HEK293 (cell line): ENCODE data around the gene SPC24.

ENCODE experiments used
- BCL11B ChIP-seq: fragments of 450-650 bp; formaldehyde crosslinking; IDR thresholded peaks from 2 replicates; pipeline ENCODE4 v1.5.1; 2016; ENCODE audit warnings: low read depth, missing biosample characterization, missing genetic modification characterization
- GLI2 ChIP-seq: fragments of 450-650 bp; formaldehyde crosslinking; IDR thresholded peaks from 2 replicates; pipeline ENCODE4; 2017; ENCODE audit warnings: missing biosample characterization, missing genetic modification characterization, low read depth, borderline replicate concordance
- HOXA7 ChIP-seq: sonication (generic); formaldehyde crosslinking; IDR thresholded peaks from 2 replicates; pipeline ENCODE4 v1.8.1; 2022; ENCODE audit warnings: missing genetic modification reagents, borderline replicate concordance
- KLF8 ChIP-seq: fragments of 450-650 bp; formaldehyde crosslinking; IDR thresholded peaks from 2 replicates; pipeline ENCODE4 v1.5.1; 2016; ENCODE audit warnings: missing biosample characterization, missing genetic modification characterization
- PBX3 ChIP-seq: sonication (generic); formaldehyde crosslinking; IDR thresholded peaks from 2 replicates; pipeline ENCODE4 v1.8.1; 2022; ENCODE audit warnings: mild to moderate bottlenecking, moderate library complexity, missing genetic modification reagents
- REST ChIP-seq: fragments of 450-650 bp; formaldehyde crosslinking; IDR thresholded peaks from 2 replicates; pipeline ENCODE4 v1.5.1; 2016; ENCODE audit warnings: missing biosample characterization, missing genetic modification characterization
- TRIM28 ChIP-seq: IDR thresholded peaks from 2 replicates; pipeline ENCODE4 v1.6.1; 2011; ENCODE audit warnings: low read length, control low read depth, borderline replicate concordance
- ZBTB10 ChIP-seq: fragments of 450-650 bp; formaldehyde crosslinking; IDR thresholded peaks from 2 replicates; pipeline ENCODE4 v1.5.1; 2016; ENCODE audit warnings: missing biosample characterization, missing genetic modification characterization
- ZEB2 ChIP-seq: fragments of 450-650 bp; formaldehyde crosslinking; IDR thresholded peaks from 2 replicates; pipeline ENCODE4 v1.5.1; 2016; ENCODE audit warnings: missing biosample characterization, missing genetic modification characterization
- ZNF10 ChIP-seq: fragments of 450-650 bp; formaldehyde crosslinking; IDR thresholded peaks from 2 replicates; pipeline ENCODE4 v1.5.1; 2017; ENCODE audit warnings: missing biosample characterization, missing genetic modification characterization
- ZNF148 ChIP-seq: fragments of 450-650 bp; formaldehyde crosslinking; IDR thresholded peaks from 2 replicates; pipeline ENCODE4 v1.5.0; 2017; ENCODE audit warnings: missing biosample characterization, missing genetic modification characterization, borderline replicate concordance
- ZNF155 ChIP-seq: fragments of 450-650 bp; formaldehyde crosslinking; IDR thresholded peaks from 2 replicates; pipeline ENCODE4 v1.5.1; 2016; ENCODE audit warnings: missing biosample characterization, missing genetic modification characterization
- ZNF2 ChIP-seq: fragments of 450-650 bp; formaldehyde crosslinking; IDR thresholded peaks from 2 replicates; pipeline ENCODE4 v1.5.1; 2016; ENCODE audit warnings: missing biosample characterization, missing genetic modification characterization
- ZNF211 ChIP-seq: fragments of 450-650 bp; formaldehyde crosslinking; IDR thresholded peaks from 2 replicates; pipeline ENCODE4 v1.5.1; 2016; ENCODE audit warnings: low read depth, missing biosample characterization, missing genetic modification characterization
- ZNF223 ChIP-seq: fragments of 450-650 bp; formaldehyde crosslinking; IDR thresholded peaks from 2 replicates; pipeline ENCODE4 v1.5.1; 2016; ENCODE audit warnings: missing biosample characterization, missing genetic modification characterization
- ZNF23 ChIP-seq: fragments of 450-650 bp; formaldehyde crosslinking; IDR thresholded peaks from 2 replicates; pipeline ENCODE4 v1.5.1; 2016; ENCODE audit warnings: missing biosample characterization, missing genetic modification characterization, borderline replicate concordance
- ZNF311 ChIP-seq: fragments of 450-650 bp; formaldehyde crosslinking; IDR thresholded peaks from 2 replicates; pipeline ENCODE4 v1.5.1; 2017; ENCODE audit warnings: missing biosample characterization, missing genetic modification characterization, borderline replicate concordance
- ZNF37A ChIP-seq: fragments of 450-650 bp; IDR thresholded peaks from 2 replicates; pipeline ENCODE4 v1.5.1; 2018; ENCODE audit warnings: missing biosample characterization, missing genetic modification characterization
- ZNF404 ChIP-seq: fragments of 450-650 bp; formaldehyde crosslinking; IDR thresholded peaks from 2 replicates; pipeline ENCODE4 v1.5.1; 2017; ENCODE audit warnings: missing biosample characterization, missing genetic modification characterization
- ZNF423 ChIP-seq: fragments of 450-650 bp; formaldehyde crosslinking; IDR thresholded peaks from 2 replicates; pipeline ENCODE4 v1.5.1; 2016; ENCODE audit warnings: missing biosample characterization, missing genetic modification characterization
- ZNF571 ChIP-seq: fragments of 450-650 bp; formaldehyde crosslinking; IDR thresholded peaks from 2 replicates; pipeline ENCODE4 v1.5.0; 2017; ENCODE audit warnings: missing biosample characterization, missing genetic modification characterization
- ZNF585B ChIP-seq: fragments of 450-650 bp; formaldehyde crosslinking; IDR thresholded peaks from 2 replicates; pipeline ENCODE4 v1.5.1; 2016; ENCODE audit warnings: missing biosample characterization, missing genetic modification characterization
- ZNF623 ChIP-seq: fragments of 450-650 bp; formaldehyde crosslinking; IDR thresholded peaks from 2 replicates; pipeline ENCODE4 v1.5.1; 2016; ENCODE audit warnings: missing biosample characterization, missing genetic modification characterization
- ZNF624 ChIP-seq: fragments of 450-650 bp; formaldehyde crosslinking; IDR thresholded peaks from 2 replicates; pipeline ENCODE4 v1.5.1; 2017; ENCODE audit warnings: missing biosample characterization, missing genetic modification characterization
- ZNF629 ChIP-seq: fragments of 450-650 bp; formaldehyde crosslinking; IDR thresholded peaks from 2 replicates; pipeline ENCODE4 v1.5.1; 2017; ENCODE audit warnings: missing biosample characterization, missing genetic modification characterization
- ZNF639 ChIP-seq: fragments of 450-650 bp; formaldehyde crosslinking; IDR thresholded peaks from 2 replicates; pipeline ENCODE4 v1.5.1; 2016; ENCODE audit warnings: missing biosample characterization, missing genetic modification characterization
- ZNF658 ChIP-seq: fragments of 450-650 bp; formaldehyde crosslinking; IDR thresholded peaks from 2 replicates; pipeline ENCODE4; 2016; ENCODE audit warnings: missing biosample characterization, missing genetic modification characterization
- ZNF76 ChIP-seq: fragments of 450-650 bp; formaldehyde crosslinking; IDR thresholded peaks from 2 replicates; pipeline ENCODE4; 2016; ENCODE audit warnings: low read depth, missing biosample characterization, missing genetic modification characterization, borderline replicate concordance
- ZNF830 ChIP-seq: fragments of 450-650 bp; IDR thresholded peaks from 2 replicates; pipeline ENCODE4 v1.5.0; 2018; ENCODE audit warnings: missing biosample characterization, missing genetic modification characterization, low read depth, mild to moderate bottlenecking, moderate library complexity
- ZXDB ChIP-seq: fragments of 450-650 bp; formaldehyde crosslinking; IDR thresholded peaks from 2 replicates; pipeline ENCODE4 v1.5.1; 2016; ENCODE audit warnings: missing biosample characterization, missing genetic modification characterization

SPC24 gene

GRCh38 chr19:11155373-11156120 lies at the start of gene SPC24 (continued):
- TF ChIP-seq HOXA7: no peak
- TF ChIP-seq ZNF311 (tag by site-specific recombination): no peak
- no peak for TF ChIP-seq ZNF658 (tag by site-specific recombination)
- TF ChIP-seq ZEB2 (tag by site-specific recombination): no peak; the same call in 1 of the 2 replicates
- TF ChIP-seq TRIM28: peak; percentile 78; the same call in 1 of the 2 replicates
- no peak for TF ChIP-seq ZNF155
- TF ChIP-seq ZNF585B (tag by site-specific recombination): no peak
- TF ChIP-seq BCL11B (tag by site-specific recombination): no peak; the same call in 1 of the 2 replicates
- TF ChIP-seq PBX3 (CRISPR knock-in tag): peak; percentile 96
- TF ChIP-seq ZNF830 (tag by site-specific recombination): no peak
- TF ChIP-seq ZNF404 (tag by site-specific recombination): no peak
- no peak for TF ChIP-seq ZNF37A (tag by site-specific recombination)
- no peak for TF ChIP-seq GLI2 (tag by site-specific recombination)
- TF ChIP-seq ZNF2 (tag by site-specific recombination): peak; percentile 81; the same call in 1 of the 2 replicates
- TF ChIP-seq ZNF623: no peak
- TF ChIP-seq ZNF423 (tag by site-specific recombination): no peak
- TF ChIP-seq ZNF10 (tag by site-specific recombination): no peak
- TF ChIP-seq ZNF624: no peak
- TF ChIP-seq REST (tag by site-specific recombination): peak; percentile 43
- TF ChIP-seq ZNF23 (tag by site-specific recombination): no peak
- TF ChIP-seq ZNF639 (tag by site-specific recombination): no peak
- TF ChIP-seq ZNF211: no peak
- TF ChIP-seq ZNF571 (tag by site-specific recombination): no peak
- TF ChIP-seq ZNF76 (tag by site-specific recombination): peak; percentile 73; the same call in 1 of the 2 replicates
- peak; percentile 61 for TF ChIP-seq ZBTB10 (tag by site-specific recombination)
- no peak for TF ChIP-seq ZNF223 (tag by site-specific recombination)
- TF ChIP-seq ZNF629: no peak; the same call in 1 of the 2 replicates
- peak; percentile 79 for TF ChIP-seq ZXDB
- TF ChIP-seq KLF8: 0 out of 2 replicates have a peak, but pooled peaks have one; percentile 36
- no peak for TF ChIP-seq ZNF148 (tag by site-specific recombination)
